IMR-90 (cell line): ENCODE data around the gene POLR2J. TPM values are rescaled to one million over a fixed set of nuclear protein-coding genes. Genes with fewer than 3 reads are reported as not detected.
"Not testable (repeated sequence)": the region's sequence is repeated elsewhere in the genome, so short reads cannot be mapped to it uniquely, and the experiment has no call there.

Experiments
- ATAC-seq: fragments of 200-7000 bp; cut with Tn5 transposase; 2 replicates; pipeline ENCODE4 v1.9.1; 2020; ENCODE audit warnings: low read depth, mild to moderate bottlenecking, moderate library complexity
- BruUV-seq: library from RNA; stranded (reverse); fragments of 400-500 nt; replicated peaks from 2 replicates; lab custom pipeline; 2021; lab: Mats Ljungman, UMichigan
- CTCF ChIA-PET: fragments of 300-600 bp; formaldehyde crosslinking; extraction: SDS; loops from one replicate; lab custom pipeline; 2021; ENCODE audit warnings: antibody characterized with exemption; lab: Yijun Ruan, JAX
- POLR2A ChIA-PET: fragments of 300-600 bp; sonication (Branson Sonifier 250); formaldehyde crosslinking; loops from one replicate; lab custom pipeline; 2022; ENCODE audit warnings: antibody characterized with exemption; ENCODE audit not compliant: unreplicated experiment; lab: Charles Lee
- DNase-seq: peaks from one replicate; pipeline ENCODE4 v3.0.0; 2013
- H2AFZ ChIP-seq: replicated peaks from 2 replicates; pipeline ENCODE3; 2013; ENCODE audit warnings: low read length, mild to moderate bottlenecking; ENCODE audit not compliant: poor library complexity
- H2AK5ac ChIP-seq: 2 replicates; pipeline ENCODE4 v1.6.1; 2013; ENCODE audit warnings: low read depth, low read length, inconsistent platforms
- H2AK9ac ChIP-seq: replicated peaks from 2 replicates; pipeline ENCODE3; 2013; ENCODE audit warnings: mild to moderate bottlenecking, low read depth, low read length, moderate library complexity; ENCODE audit not compliant: poor library complexity
- H2BK120ac ChIP-seq: 2 replicates; pipeline ENCODE4 v1.6.1; 2013; ENCODE audit warnings: low read depth, low read length, inconsistent platforms
- H2BK15ac ChIP-seq: 3 replicates; pipeline ENCODE4 v1.6.1; 2013; ENCODE audit warnings: low read depth, low read length, inconsistent platforms
- H2BK20ac ChIP-seq: 2 replicates; pipeline ENCODE4 v1.6.1; 2013; ENCODE audit warnings: low read depth, mild to moderate bottlenecking, inconsistent platforms, low read length, moderate library complexity
- H2BK5ac ChIP-seq: 2 replicates; pipeline ENCODE4 v1.6.1; 2013; ENCODE audit warnings: mild to moderate bottlenecking, low read depth, low read length, inconsistent platforms; ENCODE audit not compliant: poor library complexity, severe bottlenecking
- H3K14ac ChIP-seq: replicated peaks from 2 replicates; pipeline ENCODE4 v1.6.1; 2013; ENCODE audit warnings: low read depth, low read length, inconsistent platforms
- H3K18ac ChIP-seq: 2 replicates; pipeline ENCODE4 v1.6.1; 2013; ENCODE audit warnings: low read depth, low read length, control low read depth
- H3K23ac ChIP-seq: 2 replicates; pipeline ENCODE4 v1.6.1; 2013; ENCODE audit warnings: low read depth, low read length, inconsistent platforms
- H3K27ac ChIP-seq: 2 replicates; pipeline ENCODE4 v1.5.1; 2013; ENCODE audit warnings: mild to moderate bottlenecking, control low read depth, low read length; ENCODE audit not compliant: insufficient read depth
- H3K27me3 ChIP-seq: 2 replicates; pipeline ENCODE4 v1.6.1; 2013; ENCODE audit warnings: low read length; ENCODE audit not compliant: control insufficient read depth, insufficient read depth
- H3K36me3 ChIP-seq: 2 replicates; pipeline ENCODE4 v1.6.1; 2013; ENCODE audit warnings: low read length, mixed read lengths; ENCODE audit not compliant: control insufficient read depth, insufficient read depth
- H3K4ac ChIP-seq: 2 replicates; pipeline ENCODE4 v1.6.1; 2013; ENCODE audit warnings: low read depth, low read length, inconsistent platforms
- H3K4me1 ChIP-seq: 2 replicates; pipeline ENCODE4 v1.6.1; 2013; ENCODE audit warnings: low read length, mixed read lengths; ENCODE audit not compliant: control insufficient read depth, insufficient read depth
- H3K4me2 ChIP-seq: 2 replicates; pipeline ENCODE4 v1.6.1; 2013; ENCODE audit warnings: low read depth, mild to moderate bottlenecking, control low read depth, low read length, moderate library complexity
- H3K4me3 ChIP-seq: 2 replicates; pipeline ENCODE4 v1.5.1; 2013; ENCODE audit warnings: low read depth, mild to moderate bottlenecking, control low read depth, low read length, moderate library complexity; ENCODE audit not compliant: insufficient read depth
- H3K56ac ChIP-seq: 2 replicates; pipeline ENCODE4 v1.6.1; 2013; ENCODE audit warnings: low read length, inconsistent platforms; ENCODE audit not compliant: insufficient read depth; ENCODE audit errors: extremely low read depth
- H3K79me1 ChIP-seq, 2 experiments: 2 replicates each; pipeline ENCODE4 v1.6.1; 2013; ENCODE audit warnings: low read length in 2 of 2, inconsistent platforms in 1 of 2, low read depth in 1 of 2
- H3K9ac ChIP-seq: 2 replicates; pipeline ENCODE4 v1.6.1; 2013; ENCODE audit warnings: low read depth, low read length, control low read depth
- H3K9me1 ChIP-seq: 2 replicates; pipeline ENCODE4 v1.6.1; 2013; ENCODE audit warnings: low read length, inconsistent platforms; ENCODE audit not compliant: insufficient read depth
- H3K9me3 ChIP-seq: 2 replicates; pipeline ENCODE4 v1.6.1; 2013; ENCODE audit warnings: low read length; ENCODE audit not compliant: control insufficient read depth, insufficient read depth
- H4K20me1 ChIP-seq: 2 replicates; pipeline ENCODE4 v1.6.1; 2013; ENCODE audit warnings: low read length, inconsistent platforms; ENCODE audit not compliant: insufficient read depth
- H4K5ac ChIP-seq: 2 replicates; pipeline ENCODE4 v1.6.1; 2013; ENCODE audit warnings: mild to moderate bottlenecking, low read depth, low read length, control low read depth
- H4K8ac ChIP-seq, 2 experiments: 2 replicates each; pipeline ENCODE4 v1.6.1; 2013; ENCODE audit warnings: low read depth in 2 of 2, low read length in 2 of 2, control low read depth in 1 of 2, inconsistent platforms in 1 of 2
- H4K91ac ChIP-seq: 2 replicates; pipeline ENCODE4 v1.6.1; 2013; ENCODE audit warnings: low read depth, low read length, inconsistent platforms; ENCODE audit not compliant: insufficient read depth
- WGBS, 2 experiments: methylation state at CpG; one replicate each; pipeline versions ENCODE4 v1.1.5 to v1.1.7; 2013; ENCODE audit warnings: missing lambda C conversion rate in 2 of 2; ENCODE audit not compliant: insufficient read length in 1 of 2; ENCODE audit errors: extremely low coverage in 2 of 2; 5-methylcytosine and 5-hydroxymethylcytosine counted together
- dilution Hi-C: fragments of 300-500 bp; cut with HindIII; formaldehyde crosslinking; loops from one replicate; pipeline ENCODE4 v1.14.3; 2018; ENCODE audit warnings: low sequenced_read_pairs; ENCODE audit not compliant: unreplicated experiment
- in situ Hi-C: fragments of 300-500 bp; cut with MboI; formaldehyde crosslinking; loops from 3 replicates; pipeline ENCODE4 v1.14.3; 2019; ENCODE audit warnings: low sequenced_read_pairs, inconsistent platforms, mixed read lengths
- intact Hi-C: fragments of 100-400 bp; cut with micrococcal nuclease; formaldehyde crosslinking; loops from 2 replicates; pipeline ENCODE4 v1.10.0; 2022
- polyA plus RNA-seq, 3 experiments: library from polyadenylated mRNA; depleted of rRNA; stranded (reverse); fragments of >200 nt; gene quantifications; 2 replicates each; pipeline ENCODE4 v1.2.3, GENCODE V29; 2012; ENCODE audit warnings: low replicate concordance in 1 of 3
- total RNA-seq: library from RNA; depleted of rRNA; stranded (reverse); fragments of >200 nt; gene quantifications from 2 replicates; pipeline ENCODE4 v1.2.3, GENCODE V29; 2012

POLR2J gene
- total and polyA plus RNA-seq, 2 of the 4 experiments (the other 2 are of a cell fraction) = 20.8 to 92.6 TPM

- H3K18ac ChIP-seq, H4K20me1 ChIP-seq, H3K9me1 ChIP-seq, H3K27ac ChIP-seq, H3K14ac ChIP-seq, H3K23ac ChIP-seq, H3K27me3 ChIP-seq, H3K4ac ChIP-seq, intact Hi-C loops, H3K56ac ChIP-seq, DNase-seq, H4K91ac ChIP-seq, BruUV-seq, CTCF ChIA-PET, in situ Hi-C loops, H3K4me1 ChIP-seq, H2AK5ac ChIP-seq, H3K9me3 ChIP-seq, H4K8ac ChIP-seq, H4K5ac ChIP-seq, H2AK9ac ChIP-seq, H2BK15ac ChIP-seq, POLR2A ChIA-PET, H2BK120ac ChIP-seq, H2BK20ac ChIP-seq, H2BK5ac ChIP-seq, H3K79me1 ChIP-seq, H3K9ac ChIP-seq, dilution Hi-C loops, H2AFZ ChIP-seq, H3K36me3 ChIP-seq: not testable (repeated sequence)
- no CpG with 5 or more reads among the region's 61 CpGs for WGBS, 2 experiments
- peak; percentile 99 for ATAC-seq
- Histone ChIP-seq H3K4me3 (peak within 1 kb of the TSS; percentile 50), H3K4me2 (peak within 1 kb of the TSS; percentile 67; the same call in 1 of the 2 replicates)
Observed at GRCh38 chr7:102517550-102518147, 38.9 kb upstream of the POLR2J start, which contains the start of gene RASA4B. TSS of gene RASA4B (minus strand) at chr7:102517777. CDS start at chr7:102517710, 67 bp downstream.

GRCh38 chr7:102516951-102517350 is 38.2 kb upstream of the POLR2J start:
- H2BK5ac ChIP-seq, BruUV-seq, in situ Hi-C loops, H3K56ac ChIP-seq, H3K4me3 ChIP-seq, DNase-seq, POLR2A ChIA-PET, H3K23ac ChIP-seq, H3K27me3 ChIP-seq, H3K79me1 ChIP-seq, H3K27ac ChIP-seq, H3K4me2 ChIP-seq, H2AK5ac ChIP-seq, ATAC-seq, H3K14ac ChIP-seq, H3K4ac ChIP-seq, dilution Hi-C loops, H3K4me1 ChIP-seq, CTCF ChIA-PET, H3K18ac ChIP-seq, H2AK9ac ChIP-seq, H4K5ac ChIP-seq, H2BK20ac ChIP-seq, H3K9me1 ChIP-seq, H2BK120ac ChIP-seq, H4K91ac ChIP-seq, H3K9ac ChIP-seq, H3K36me3 ChIP-seq, intact Hi-C loops, H4K20me1 ChIP-seq, H4K8ac ChIP-seq, H3K9me3 ChIP-seq, H2BK15ac ChIP-seq, H2AFZ ChIP-seq: not testable (repeated sequence)
- no CpG with 5 or more reads among the region's 10 CpGs for WGBS, 2 experiments
